Nephron (organoid): ENCODE data around the gene FARSB.
"Not testable (repeated sequence)": the region's sequence is repeated elsewhere in the genome, so short reads cannot be mapped to it uniquely, and the experiment has no call there.

ENCODE experiments used
- H3K27ac Mint-ChIP-seq, 3 experiments: 2 replicates each; pipeline ENCODE4 v1.8.0; 2020; ENCODE audit warnings: mixed read lengths in 3 of 3, mild to moderate bottlenecking in 2 of 3, moderate library complexity in 1 of 3
- H3K27me3 Mint-ChIP-seq: 2 replicates; pipeline ENCODE4 v1.8.0; 2021; ENCODE audit warnings: low read depth, mild to moderate bottlenecking, moderate library complexity, mixed read lengths
- H3K36me3 Mint-ChIP-seq: 2 replicates; pipeline ENCODE4 v1.8.0; 2020; ENCODE audit warnings: low read depth, mixed read lengths
- H3K4me1 Mint-ChIP-seq: 2 replicates; pipeline ENCODE4 v1.8.0; 2020; ENCODE audit warnings: mixed read lengths
- H3K4me3 Mint-ChIP-seq, 3 experiments: 2 replicates each; pipeline ENCODE4 v1.8.0; 2020; ENCODE audit warnings: mild to moderate bottlenecking in 3 of 3, mixed read lengths in 3 of 3, moderate library complexity in 2 of 3
- H3K9me3 Mint-ChIP-seq: 2 replicates; pipeline ENCODE4 v1.8.0; 2020; ENCODE audit warnings: mixed read lengths
- TF ChIP-seq, protein P1 (sequence below), 3 experiments: fragments of 200-600 bp; sonication (generic); IDR thresholded peaks; one replicate each; pipeline ENCODE4 v1.5.0; 2021; ENCODE audit warnings: antibody characterized with exemption in 3 of 3; ENCODE audit not compliant: unreplicated experiment in 3 of 3

Gene FARSB

DNA sequence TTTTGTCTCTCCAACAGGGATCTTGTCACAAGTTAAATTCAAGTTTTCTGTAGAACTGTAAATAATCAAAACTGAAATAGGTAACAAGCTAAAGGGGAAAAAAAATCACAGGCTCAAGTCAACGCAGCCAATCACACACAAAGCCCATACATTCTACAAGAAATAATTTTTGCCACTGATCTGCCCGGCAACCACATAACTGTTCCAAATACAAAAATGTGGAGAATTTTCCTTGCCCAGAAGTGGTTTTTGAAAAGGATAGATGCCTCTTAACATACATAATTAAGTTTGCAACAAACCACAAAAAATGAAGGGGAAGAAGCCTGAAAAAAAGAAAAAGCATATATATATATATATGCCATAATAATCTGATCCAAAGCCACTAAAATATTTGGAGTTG lies 60.3 kb downstream of the FARSB start:
- Mint-ChIP-seq H3K36me3 (peaks cover 52% of the 10 kb centered on the region), H3K27ac (no peak overlapping the region), H3K9me3 (no peaks in the 10 kb centered on the region), H3K4me3 (no peak overlapping the region), H3K27me3 (no peaks in the 10 kb centered on the region), H3K4me1 (no peaks in the 10 kb centered on the region)
- TF ChIP-seq, protein P1, sequence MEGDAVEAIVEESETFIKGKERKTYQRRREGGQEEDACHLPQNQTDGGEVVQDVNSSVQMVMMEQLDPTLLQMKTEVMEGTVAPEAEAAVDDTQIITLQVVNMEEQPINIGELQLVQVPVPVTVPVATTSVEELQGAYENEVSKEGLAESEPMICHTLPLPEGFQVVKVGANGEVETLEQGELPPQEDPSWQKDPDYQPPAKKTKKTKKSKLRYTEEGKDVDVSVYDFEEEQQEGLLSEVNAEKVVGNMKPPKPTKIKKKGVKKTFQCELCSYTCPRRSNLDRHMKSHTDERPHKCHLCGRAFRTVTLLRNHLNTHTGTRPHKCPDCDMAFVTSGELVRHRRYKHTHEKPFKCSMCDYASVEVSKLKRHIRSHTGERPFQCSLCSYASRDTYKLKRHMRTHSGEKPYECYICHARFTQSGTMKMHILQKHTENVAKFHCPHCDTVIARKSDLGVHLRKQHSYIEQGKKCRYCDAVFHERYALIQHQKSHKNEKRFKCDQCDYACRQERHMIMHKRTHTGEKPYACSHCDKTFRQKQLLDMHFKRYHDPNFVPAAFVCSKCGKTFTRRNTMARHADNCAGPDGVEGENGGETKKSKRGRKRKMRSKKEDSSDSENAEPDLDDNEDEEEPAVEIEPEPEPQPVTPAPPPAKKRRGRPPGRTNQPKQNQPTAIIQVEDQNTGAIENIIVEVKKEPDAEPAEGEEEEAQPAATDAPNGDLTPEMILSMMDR (IDR thresholded peaks at IDR 0.05; ENCODE audit: unreplicated experiment in 3 of 3): no peak

DNA sequence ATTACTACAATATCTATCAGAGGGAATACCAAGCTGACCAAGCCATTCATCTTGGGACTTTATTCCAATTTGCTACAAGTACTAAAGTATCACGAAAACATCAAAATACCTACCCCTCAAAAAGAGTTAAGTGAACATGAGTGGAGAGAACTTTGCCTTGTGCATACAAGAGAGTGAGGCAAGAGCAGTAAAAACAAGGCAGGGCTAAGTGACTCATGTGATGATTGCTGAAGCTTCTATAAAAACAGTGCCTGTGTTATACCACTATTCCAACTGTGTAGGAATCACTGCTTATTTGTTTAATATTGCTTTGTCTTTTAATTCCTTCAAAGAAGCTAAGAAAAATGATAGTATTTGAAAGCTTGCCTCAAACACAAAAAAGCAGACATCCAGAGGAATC lies 61.2 kb downstream of the FARSB start:
- Mint-ChIP-seq H3K4me3 (no peak overlapping the region), H3K27me3 (no peaks in the 10 kb centered on the region), H3K27ac (no peak overlapping the region), H3K36me3 (peaks cover 55% of the 10 kb centered on the region), H3K9me3 (no peaks in the 10 kb centered on the region), H3K4me1 (no peaks in the 10 kb centered on the region)
- TF ChIP-seq, protein P1 (IDR thresholded peaks at IDR 0.05; ENCODE audit: unreplicated experiment in 3 of 3): no peak

DNA sequence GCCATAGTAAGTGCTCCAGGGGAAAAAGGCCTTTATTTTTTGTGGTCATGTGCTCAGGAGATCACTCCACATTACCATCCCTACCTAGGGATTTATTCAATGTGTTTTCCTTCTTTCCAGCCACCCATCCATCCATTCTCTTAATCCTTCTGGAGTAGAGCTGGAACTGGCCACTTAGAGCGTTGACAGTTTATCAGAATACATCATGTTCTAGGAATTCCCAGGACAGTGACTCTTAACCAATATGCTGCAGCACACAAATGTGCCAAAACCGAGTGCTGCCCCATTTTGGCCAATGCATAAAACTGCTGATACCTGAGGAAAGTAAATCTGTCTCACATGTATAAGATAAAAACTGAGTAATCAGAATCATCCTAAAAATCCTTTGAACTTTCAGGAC lies 63.7 kb downstream of the FARSB start:
- no peaks in the 10 kb centered on the region for H3K4me1 Mint-ChIP-seq

DNA sequence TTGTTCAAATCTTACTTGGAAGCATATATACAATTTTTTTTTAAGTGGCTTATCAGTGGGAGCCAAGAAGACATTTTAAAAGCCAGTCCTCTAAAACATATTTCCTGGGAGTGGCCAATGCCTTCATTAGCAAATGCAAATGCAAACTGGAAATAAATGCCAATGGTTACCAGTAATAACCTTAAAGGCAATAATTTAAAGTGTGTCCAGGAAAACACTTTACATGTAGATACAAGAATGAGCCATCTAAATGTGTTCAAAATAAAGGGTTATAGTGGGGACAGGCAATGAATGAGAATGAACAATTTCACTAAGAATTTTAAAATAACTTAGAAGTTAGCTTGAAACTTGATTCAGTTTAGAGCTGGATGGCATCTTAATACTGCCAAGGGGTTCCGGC lies 64.2 kb downstream of the FARSB start:
- peaks cover 14% of the 10 kb centered on the region for H3K9me3 Mint-ChIP-seq
- peaks cover 70% of the 10 kb centered on the region for H3K36me3 Mint-ChIP-seq
- TF ChIP-seq, protein P1 (IDR thresholded peaks at IDR 0.05; ENCODE audit: unreplicated experiment in 3 of 3): no peak
- H3K27me3 Mint-ChIP-seq: no peaks in the 10 kb centered on the region
- H3K4me1 Mint-ChIP-seq: no peaks in the 10 kb centered on the region
- H3K27ac Mint-ChIP-seq: no peak overlapping the region
- H3K4me3 Mint-ChIP-seq: no peak overlapping the region

More for the DNA sequence above, 63.7 kb downstream of the FARSB start:
- Mint-ChIP-seq H3K27ac (no peak overlapping the region), H3K27me3 (no peaks in the 10 kb centered on the region), H3K9me3 (peaks cover 10% of the 10 kb centered on the region), H3K36me3 (peaks cover 68% of the 10 kb centered on the region), H3K4me3 (no peak overlapping the region)
- TF ChIP-seq, protein P1 (IDR thresholded peaks at IDR 0.05; ENCODE audit: unreplicated experiment in 3 of 3): no peak

DNA sequence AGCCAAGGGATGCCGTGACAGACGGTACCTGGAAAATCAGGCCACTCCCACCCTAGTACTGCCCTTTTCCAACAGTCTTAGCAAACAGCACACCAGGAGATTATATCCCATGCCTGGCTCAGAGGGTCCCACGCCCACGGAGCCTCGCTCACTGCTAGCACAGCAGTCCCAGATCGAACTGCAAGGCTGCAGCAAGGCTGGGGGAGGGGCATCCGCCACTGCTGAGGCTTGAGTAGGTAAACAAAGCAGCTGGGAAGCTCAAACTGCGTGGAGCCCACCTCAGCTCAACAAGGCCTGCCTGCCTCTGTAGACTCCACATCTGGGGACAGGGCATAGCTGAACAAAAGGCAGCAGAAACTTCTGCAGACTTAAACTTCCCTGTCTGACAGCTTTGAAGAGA lies 71.3 kb downstream of the FARSB start:
- H3K4me3 Mint-ChIP-seq, H3K27ac Mint-ChIP-seq, H3K27me3 Mint-ChIP-seq, H3K4me1 Mint-ChIP-seq: not testable (repeated sequence)
- Mint-ChIP-seq H3K36me3 (peaks cover 76% of the 10 kb centered on the region), H3K9me3 (peaks cover 36% of the 10 kb centered on the region)

DNA sequence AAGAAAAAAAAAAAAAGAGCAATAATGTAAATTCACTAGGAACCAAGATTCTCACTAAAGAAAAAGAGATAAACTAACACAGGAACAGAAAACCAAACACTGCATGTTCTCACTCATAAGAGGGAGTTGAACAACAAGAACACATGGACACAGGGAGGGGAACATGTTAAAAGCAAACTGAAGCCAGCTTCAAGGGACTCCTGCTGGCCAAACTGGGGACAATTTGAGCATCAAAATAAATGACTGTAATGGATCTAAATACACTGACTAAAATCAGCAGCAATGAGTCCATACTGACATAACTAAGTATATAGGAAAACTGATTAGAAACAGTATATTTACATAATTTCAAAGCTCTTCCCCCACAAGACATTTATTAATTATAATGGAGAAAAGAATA lies 73.0 kb downstream of the FARSB start:
- Mint-ChIP-seq H3K27ac (no peak overlapping the region), H3K36me3 (peaks cover 68% of the 10 kb centered on the region), H3K4me3 (no peak overlapping the region), H3K27me3 (no peaks in the 10 kb centered on the region), H3K4me1 (peaks cover 4% of the 10 kb centered on the region), H3K9me3 (peaks cover 33% of the 10 kb centered on the region)
- TF ChIP-seq, protein P1 (IDR thresholded peaks at IDR 0.05; ENCODE audit: unreplicated experiment in 3 of 3): peak in 2 of 3 experiments; percentile 10 to 23
